ENCODE measurements around the gene SRD5A1.

Gene SRD5A1

DNA sequence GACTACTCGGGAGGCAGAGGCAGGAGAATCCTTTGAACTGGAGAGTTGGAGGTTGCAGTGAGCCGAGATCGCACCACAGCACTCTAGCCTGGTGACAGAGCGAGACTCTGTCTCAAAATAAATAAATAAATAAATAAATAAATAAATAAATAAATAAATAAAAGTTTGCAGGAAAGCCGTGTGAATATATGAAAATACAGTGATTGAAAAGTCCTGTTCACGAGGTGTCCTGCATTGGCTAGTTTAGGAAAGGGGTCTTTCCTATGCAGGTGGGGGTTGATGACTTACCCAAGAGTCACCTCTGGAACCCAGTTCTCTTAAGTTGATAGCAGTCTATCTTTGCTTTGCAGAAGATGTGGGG, 87.3 kb downstream of the SRD5A1 start:
- Histone ChIP-seq H3K9ac (ENCODE audit: low read length) (no peak overlapping the region), H4K20me1 (ENCODE audit: insufficient read depth, low read length) (peaks cover 14% of the 10 kb centered on the region), H3K9me2 (replicated peaks; ENCODE audit: insufficient read depth, low read length) (no peaks in the 10 kb centered on the region), H3K9me3 (replicated peaks; ENCODE audit: insufficient read depth, low read length) (no peaks in the 10 kb centered on the region), H3F3A (ENCODE audit: insufficient read depth, low read length) (peaks cover 23% of the 10 kb centered on the region), H3K27me3 (replicated peaks; ENCODE audit: insufficient read depth, low read length) (no peaks in the 10 kb centered on the region), H3K27ac (ENCODE audit: low read length) (peak overlapping the region; percentile 89; the same call in 1 of the 2 replicates), H2AFZ (ENCODE audit: low read length) (no peak overlapping the region), H3K79me2 (ENCODE audit: low read length) (peaks cover 99% of the 10 kb centered on the region), H3K36me3 (replicated peaks; ENCODE audit: insufficient read depth, low read length) (peaks cover 5% of the 10 kb centered on the region; the same call in 1 of the 2 replicates), H3K4me3 (ENCODE audit: low read length) (no peak overlapping the region), H3K4me2 (ENCODE audit: low read depth, low read length) (peak overlapping the region; percentile 95; the same call in 1 of the 2 replicates), H3K4me1 (ENCODE audit: low read length) (peaks cover 59% of the 10 kb centered on the region)
- no peak for DNase-seq
- no peak for TF ChIP-seq EZH2 (optimal IDR thresholded peaks at IDR 0.05; ENCODE audit: low read depth, low read length)
- no peak for TF ChIP-seq EZH2phosphoT487 (IDR thresholded peaks at IDR 0.05; ENCODE audit: low read length)
- TF ChIP-seq, protein P1, sequence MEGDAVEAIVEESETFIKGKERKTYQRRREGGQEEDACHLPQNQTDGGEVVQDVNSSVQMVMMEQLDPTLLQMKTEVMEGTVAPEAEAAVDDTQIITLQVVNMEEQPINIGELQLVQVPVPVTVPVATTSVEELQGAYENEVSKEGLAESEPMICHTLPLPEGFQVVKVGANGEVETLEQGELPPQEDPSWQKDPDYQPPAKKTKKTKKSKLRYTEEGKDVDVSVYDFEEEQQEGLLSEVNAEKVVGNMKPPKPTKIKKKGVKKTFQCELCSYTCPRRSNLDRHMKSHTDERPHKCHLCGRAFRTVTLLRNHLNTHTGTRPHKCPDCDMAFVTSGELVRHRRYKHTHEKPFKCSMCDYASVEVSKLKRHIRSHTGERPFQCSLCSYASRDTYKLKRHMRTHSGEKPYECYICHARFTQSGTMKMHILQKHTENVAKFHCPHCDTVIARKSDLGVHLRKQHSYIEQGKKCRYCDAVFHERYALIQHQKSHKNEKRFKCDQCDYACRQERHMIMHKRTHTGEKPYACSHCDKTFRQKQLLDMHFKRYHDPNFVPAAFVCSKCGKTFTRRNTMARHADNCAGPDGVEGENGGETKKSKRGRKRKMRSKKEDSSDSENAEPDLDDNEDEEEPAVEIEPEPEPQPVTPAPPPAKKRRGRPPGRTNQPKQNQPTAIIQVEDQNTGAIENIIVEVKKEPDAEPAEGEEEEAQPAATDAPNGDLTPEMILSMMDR (IDR thresholded peaks at IDR 0.05; ENCODE audit: low read length) = no peak

DNA sequence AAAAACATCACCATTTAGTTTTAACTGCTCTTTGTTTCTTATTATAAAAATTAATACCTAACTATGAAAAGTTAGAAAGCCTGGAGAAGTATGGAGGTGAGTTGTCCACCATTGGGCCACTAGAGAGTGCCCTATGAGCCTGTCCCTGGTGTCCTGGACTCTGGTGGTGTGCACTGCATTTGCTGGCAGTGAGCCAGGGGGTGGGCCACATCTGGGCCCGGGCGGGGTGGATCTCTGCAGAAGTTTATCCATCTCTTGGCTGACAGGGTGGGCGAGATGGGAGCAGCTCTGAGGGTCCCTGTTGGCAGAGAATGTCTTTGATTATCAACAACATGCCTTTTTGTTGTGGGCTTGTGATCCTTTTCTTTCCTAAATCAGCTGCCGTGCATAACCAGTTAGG, 88.2 kb downstream of the SRD5A1 start:
- H3K9ac ChIP-seq (ENCODE audit: low read length) = peak overlapping the region; percentile 50
- H3K9me3 ChIP-seq (replicated peaks; ENCODE audit: insufficient read depth, low read length) = no peaks in the 10 kb centered on the region
- H3K4me2 ChIP-seq (ENCODE audit: low read depth, low read length) = peak overlapping the region; percentile 95
- peak; percentile 29 for DNase-seq
- peaks cover 99% of the 10 kb centered on the region for H3K79me2 ChIP-seq (ENCODE audit: low read length)
- no peak overlapping the region for H2AFZ ChIP-seq (ENCODE audit: low read length)
- peak overlapping the region; percentile 89 for H3K27ac ChIP-seq (ENCODE audit: low read length)
- no peaks in the 10 kb centered on the region for H3K27me3 ChIP-seq (replicated peaks; ENCODE audit: insufficient read depth, low read length)
- H3F3A ChIP-seq (ENCODE audit: insufficient read depth, low read length) = peaks cover 20% of the 10 kb centered on the region
- H3K36me3 ChIP-seq (replicated peaks; ENCODE audit: insufficient read depth, low read length) = peaks cover 5% of the 10 kb centered on the region
- no peak for TF ChIP-seq EZH2 (optimal IDR thresholded peaks at IDR 0.05; ENCODE audit: low read depth, low read length)
- no peak for TF ChIP-seq EZH2phosphoT487 (IDR thresholded peaks at IDR 0.05; ENCODE audit: low read length)
- TF ChIP-seq, protein P1 (IDR thresholded peaks at IDR 0.05; ENCODE audit: low read length) = peak; percentile 24
- H4K20me1 ChIP-seq (ENCODE audit: insufficient read depth, low read length) = peaks cover 9% of the 10 kb centered on the region
- no peaks in the 10 kb centered on the region for H3K9me2 ChIP-seq (replicated peaks; ENCODE audit: insufficient read depth, low read length)
- peak overlapping the region; percentile 53 for H3K4me3 ChIP-seq (ENCODE audit: low read length)
- peaks cover 59% of the 10 kb centered on the region for H3K4me1 ChIP-seq (ENCODE audit: low read length)

DNA sequence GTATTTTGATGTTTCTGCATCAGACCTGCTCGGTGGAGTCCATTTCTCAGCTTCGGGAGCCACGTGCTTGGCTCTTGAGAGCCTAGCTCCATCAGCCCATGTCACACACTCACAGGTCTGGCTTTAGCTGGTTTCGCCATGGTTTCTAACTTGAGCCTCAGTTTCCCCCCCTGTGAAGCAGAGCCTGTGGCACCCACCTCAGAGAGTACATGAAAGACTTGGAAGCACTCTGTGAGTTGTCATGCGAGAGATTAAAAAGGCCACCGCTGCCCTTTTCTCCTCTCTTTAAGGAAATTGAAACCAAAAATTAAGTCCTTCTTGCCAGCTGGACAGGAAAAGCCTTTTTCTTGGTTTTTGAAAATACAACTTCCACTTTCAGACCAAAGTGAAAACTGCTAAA, 88.8 kb downstream of the SRD5A1 start:
- no peaks in the 10 kb centered on the region for H3K9me2 ChIP-seq (replicated peaks; ENCODE audit: insufficient read depth, low read length)
- no peaks in the 10 kb centered on the region for H3K27me3 ChIP-seq (replicated peaks; ENCODE audit: insufficient read depth, low read length)
- peaks cover 5% of the 10 kb centered on the region for H3K36me3 ChIP-seq (replicated peaks; ENCODE audit: insufficient read depth, low read length)
- peak overlapping the region; percentile 89 for H3K27ac ChIP-seq (ENCODE audit: low read length)
- H3K79me2 ChIP-seq (ENCODE audit: low read length) = peaks cover 99% of the 10 kb centered on the region
- peak; percentile 81 for DNase-seq
- peak overlapping the region; percentile 50 for H3K9ac ChIP-seq (ENCODE audit: low read length)
- H3K4me2 ChIP-seq (ENCODE audit: low read depth, low read length) = peak overlapping the region; percentile 95
- H3K4me3 ChIP-seq (ENCODE audit: low read length) = peak overlapping the region; percentile 53
- peaks cover 57% of the 10 kb centered on the region for H3K4me1 ChIP-seq (ENCODE audit: low read length)
- H3F3A ChIP-seq (ENCODE audit: insufficient read depth, low read length) = peaks cover 20% of the 10 kb centered on the region
- no peak for TF ChIP-seq EZH2 (optimal IDR thresholded peaks at IDR 0.05; ENCODE audit: low read depth, low read length)
- TF ChIP-seq, protein P1 (IDR thresholded peaks at IDR 0.05; ENCODE audit: low read length) = no peak
- TF ChIP-seq EZH2phosphoT487 (IDR thresholded peaks at IDR 0.05; ENCODE audit: low read length) = no peak
- no peak overlapping the region for H2AFZ ChIP-seq (ENCODE audit: low read length)
- H4K20me1 ChIP-seq (ENCODE audit: insufficient read depth, low read length) = peaks cover 3% of the 10 kb centered on the region; the same call in 1 of the 2 replicates
- no peaks in the 10 kb centered on the region for H3K9me3 ChIP-seq (replicated peaks; ENCODE audit: insufficient read depth, low read length)

Measured in MM.1S (cell line).